ENCODE measurements around the gene CDKN3.
"Not testable (repeated sequence)": the region's sequence is repeated elsewhere in the genome, so short reads cannot be mapped to it uniquely, and the experiment has no call there.

CDKN3 gene

GRCh38 chr14:54424479-54424901, 27.7 kb downstream of the CDKN3 start:
- DNase-seq = no peak

GRCh38 chr14:54425068-54425467, 28.3 kb downstream of the CDKN3 start:
- DNase-seq = no peak

GRCh38 chr14:54425537-54426274, 28.9 kb downstream of the CDKN3 start:
- DNase-seq = no peak

- DNase-seq = no peak
Measured at GRCh38 chr14:54427871-54428270, 31.1 kb downstream of the CDKN3 start.

GRCh38 chr14:54428527-54428926, 31.7 kb downstream of the CDKN3 start:
- DNase-seq = no peak

- no peak for DNase-seq
Measured at GRCh38 chr14:54435500-54435981, 38.7 kb downstream of the CDKN3 start.

- not testable (repeated sequence) for DNase-seq
Measured at GRCh38 chr14:54437954-54438353, 41.1 kb downstream of the CDKN3 start.

- DNase-seq = no peak
Measured at GRCh38 chr14:54438703-54439102, 41.9 kb downstream of the CDKN3 start.

GRCh38 chr14:54440037-54440436, 43.2 kb downstream of the CDKN3 start:
- no peak for DNase-seq

- no peak for DNase-seq
Measured at GRCh38 chr14:54440476-54440872, 43.7 kb downstream of the CDKN3 start.

GRCh38 chr14:54440873-54441868, 44.4 kb downstream of the CDKN3 start, which contains the start of gene CNIH1:
Gene CNIH1, minus strand, starts transcription at chr14:54441374. Its CDS starts 47 bp downstream, at chr14:54441327.
- DNase-seq = peak; percentile 84

- not testable (repeated sequence) for DNase-seq
Measured at GRCh38 chr14:54442961-54443360, 46.2 kb downstream of the CDKN3 start.

- no peak for DNase-seq
Measured at GRCh38 chr14:54443981-54444380, 47.2 kb downstream of the CDKN3 start.

- DNase-seq = no peak
Measured at GRCh38 chr14:54444681-54445080, 47.9 kb downstream of the CDKN3 start.

- DNase-seq = peak; percentile 44
Measured at GRCh38 chr14:54446161-54446693, 49.4 kb downstream of the CDKN3 start.

- DNase-seq = no peak
Measured at GRCh38 chr14:54447231-54447692, 50.5 kb downstream of the CDKN3 start.

- no peak for DNase-seq
Measured at GRCh38 chr14:54450535-54450934, 53.7 kb downstream of the CDKN3 start.

GRCh38 chr14:54451121-54451601, 54.4 kb downstream of the CDKN3 start:
- DNase-seq = no peak

- DNase-seq = no peak
Measured at GRCh38 chr14:54451961-54452360, 55.2 kb downstream of the CDKN3 start.

GRCh38 chr14:54453252-54453651, 56.4 kb downstream of the CDKN3 start:
- no peak for DNase-seq

- DNase-seq = not testable (repeated sequence)
Measured at GRCh38 chr14:54453990-54454389, 57.2 kb downstream of the CDKN3 start.

- no peak for DNase-seq
Measured at GRCh38 chr14:54455363-54455762, 58.6 kb downstream of the CDKN3 start.

Data from NCI-H510A (cell line).